Measurements from ENCODE around the gene RNF13.
A peak's percentile ranks its signal among the peaks of the same experiment; 100 is the strongest.

Gene RNF13

GRCh38 chr3:149812606-149813366 is at the start of gene RNF13:
RNF13 (plus strand) TSS chr3:149813215; CDS start chr3:149846027, 32,812 bp downstream.
- DNase-seq (ENCODE audit: low spot score) = peak; percentile 94

- DNase-seq (ENCODE audit: low spot score) = no peak
These were observed 49.3 kb upstream of the RNF13 start for GRCh38 chr3:149763565-149764195.

DNA sequence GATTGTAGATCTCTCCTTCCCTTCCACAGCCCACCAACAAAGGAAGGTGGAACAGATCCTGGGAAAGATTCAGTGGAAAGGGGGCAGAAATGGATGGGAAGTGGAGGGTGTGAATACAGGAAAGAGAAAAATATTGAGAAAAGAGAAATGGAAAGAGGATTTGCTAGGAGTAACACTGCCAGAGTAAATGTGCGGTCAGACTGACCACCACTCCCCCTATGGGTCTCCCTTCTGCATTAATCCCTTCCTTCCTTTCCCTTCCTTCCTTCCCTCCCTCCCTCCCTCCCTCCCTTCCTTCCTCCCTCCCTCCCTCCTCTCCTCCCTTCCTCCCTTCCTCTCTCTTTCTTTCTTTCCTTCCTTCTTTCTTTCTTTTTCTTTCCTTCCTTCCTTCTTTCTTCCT is 48.7 kb upstream of the RNF13 start:
- DNase-seq (ENCODE audit: low spot score) = no peak

DNA sequence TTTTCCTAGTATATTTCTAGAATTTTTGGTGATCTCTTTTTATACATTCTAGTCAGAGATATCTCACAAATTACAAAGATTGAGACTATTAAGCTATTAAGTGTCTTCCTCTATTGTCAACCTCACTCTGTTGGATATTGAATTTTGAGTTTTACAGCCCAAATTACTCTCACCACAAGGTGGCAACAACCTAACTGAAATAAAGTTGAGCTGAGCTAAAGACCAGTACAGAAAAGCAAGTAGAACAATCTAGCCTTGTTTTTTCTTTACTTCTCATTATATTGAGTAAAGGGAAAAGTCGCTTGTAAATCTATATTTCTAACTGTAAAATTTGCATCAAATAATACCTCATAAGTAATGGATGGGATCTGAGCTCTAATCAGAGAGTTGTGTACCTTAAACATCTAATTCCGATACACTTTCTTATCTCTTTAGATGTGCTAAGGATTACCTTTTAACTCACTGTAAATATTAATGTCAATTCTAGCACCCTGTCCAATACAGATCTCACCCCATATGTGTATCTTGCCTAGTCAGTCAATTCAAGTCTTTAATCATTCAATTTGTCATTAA is 47.2 kb upstream of the RNF13 start:
- DNase-seq (ENCODE audit: low spot score) = peak; percentile 52

DNA sequence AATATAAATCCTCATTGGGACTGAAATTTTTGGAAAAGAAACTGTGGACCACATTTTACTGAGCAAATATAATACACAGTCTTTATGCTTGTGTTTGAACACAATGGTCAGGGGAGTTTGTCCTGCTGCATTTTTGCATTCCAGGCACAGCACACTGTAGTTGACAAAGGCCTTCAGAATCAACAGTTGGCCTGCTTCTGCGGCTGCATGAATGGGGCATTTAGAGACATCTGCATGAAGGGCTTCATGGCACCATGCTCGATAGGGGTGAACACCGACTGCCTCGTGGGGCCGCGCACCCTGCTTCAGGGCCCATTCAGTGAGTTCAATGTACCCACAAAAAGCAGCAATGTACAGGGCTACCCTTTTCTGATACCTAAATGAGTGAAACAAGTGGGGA is 45.3 kb upstream of the RNF13 start:
- no peak for DNase-seq (ENCODE audit: low spot score)

GRCh38 chr3:149768704-149769103 is 44.3 kb upstream of the RNF13 start:
- DNase-seq (ENCODE audit: low spot score) = no peak

DNA sequence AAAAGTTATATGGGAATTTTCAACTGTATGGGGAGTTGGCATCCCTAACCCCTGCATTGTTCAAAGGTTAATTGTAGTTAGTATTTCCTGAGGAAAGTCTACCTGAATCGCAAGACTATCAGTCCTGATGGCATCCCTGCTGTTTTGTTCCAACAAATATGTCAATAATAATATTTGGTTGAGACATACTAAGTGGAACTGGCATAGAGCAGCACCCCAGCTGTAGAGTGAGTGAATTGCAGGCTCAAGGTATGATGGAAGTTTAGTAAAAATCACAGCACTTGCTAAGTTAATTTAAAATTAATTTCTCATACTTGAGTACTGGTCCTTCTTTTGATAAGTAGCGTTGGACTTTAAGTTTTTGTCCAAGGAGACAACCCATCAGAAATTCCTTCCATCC is 42.8 kb upstream of the RNF13 start:
- no peak for DNase-seq (ENCODE audit: low spot score)

- DNase-seq (ENCODE audit: low spot score) = peak; percentile 70
These were observed 41.3 kb upstream of the RNF13 start for GRCh38 chr3:149771652-149772271.

- no peak for DNase-seq (ENCODE audit: low spot score)
These were observed 40.2 kb upstream of the RNF13 start for GRCh38 chr3:149772861-149773260.

DNA sequence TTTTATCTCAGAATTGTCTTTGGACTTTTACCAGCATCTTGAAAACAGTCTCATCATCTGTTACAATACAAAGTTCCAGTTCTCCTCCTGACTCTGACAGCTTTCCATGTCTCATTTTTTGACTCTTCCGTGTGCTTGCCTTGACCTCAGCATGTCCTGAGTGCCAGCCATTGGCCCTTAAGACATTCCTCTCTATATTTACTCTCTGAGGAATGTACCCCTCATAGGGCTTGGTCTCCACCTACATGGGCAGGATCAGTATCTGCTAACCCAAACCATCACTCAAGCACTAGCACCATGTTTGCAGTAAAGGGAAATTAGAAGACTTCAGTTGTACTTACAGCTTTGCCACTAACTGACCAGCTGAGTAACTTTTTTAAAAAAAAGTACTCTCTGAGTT is 36.8 kb upstream of the RNF13 start:
- DNase-seq (ENCODE audit: low spot score) = no peak

- DNase-seq (ENCODE audit: low spot score) = no peak
These were observed 35.4 kb upstream of the RNF13 start for GRCh38 chr3:149777414-149778214.

DNA sequence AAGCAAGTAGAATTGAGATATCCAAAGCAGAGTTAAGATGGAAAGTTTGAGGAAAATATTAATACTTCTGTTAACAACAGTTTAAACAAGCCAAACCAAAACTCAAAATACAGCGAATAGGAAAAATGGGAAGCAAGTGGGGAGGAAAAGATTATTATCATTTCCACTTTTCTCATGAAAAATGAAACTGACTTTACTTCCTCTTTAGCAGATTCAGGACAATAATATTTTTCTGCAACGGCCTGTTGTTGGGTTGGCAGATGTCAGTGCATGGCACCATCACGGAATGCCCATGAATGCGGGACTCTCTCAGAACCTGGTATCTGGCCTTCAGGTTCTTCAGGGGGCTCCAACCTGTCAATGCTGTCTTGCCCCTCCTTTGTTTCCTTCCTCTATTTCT is 31.8 kb upstream of the RNF13 start:
- DNase-seq (ENCODE audit: low spot score) = no peak

DNA sequence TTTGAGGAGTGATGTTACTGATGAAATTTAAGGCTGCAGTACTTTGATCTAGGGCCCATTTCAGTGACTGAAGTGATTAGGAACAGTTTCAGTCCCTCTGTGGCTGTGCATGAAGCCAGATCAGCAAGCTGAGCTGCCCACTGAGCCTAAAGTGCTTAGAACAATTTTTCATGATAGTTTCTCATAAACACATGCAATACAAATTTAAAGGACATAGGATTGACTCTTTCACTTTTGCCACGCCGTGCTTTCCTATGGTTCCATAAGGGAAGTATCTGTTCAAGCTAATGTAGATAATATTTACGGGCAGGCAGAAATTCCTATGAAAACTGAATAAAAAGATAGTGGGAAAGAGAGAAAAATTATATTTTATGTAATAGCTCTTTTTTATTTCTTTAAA is 31.3 kb upstream of the RNF13 start:
- no peak for DNase-seq (ENCODE audit: low spot score)

DNA sequence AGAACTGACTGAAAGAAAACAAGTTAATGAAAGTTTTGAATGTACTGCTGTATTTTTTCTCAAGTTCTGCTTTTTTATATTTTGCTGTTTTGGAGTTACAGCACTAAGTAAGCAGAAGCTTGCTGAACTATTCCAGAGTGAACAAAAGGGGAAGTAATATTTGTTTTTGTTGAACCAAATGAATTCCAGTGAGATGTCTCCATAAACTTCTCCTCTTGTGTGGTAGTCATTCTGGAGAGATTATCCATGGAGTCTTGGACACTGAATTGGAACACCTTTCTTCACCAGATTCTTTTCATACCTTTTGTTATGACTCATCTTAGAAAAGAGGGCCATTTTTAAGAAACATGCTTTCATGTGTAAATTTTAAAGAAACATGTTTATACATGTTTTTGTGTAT is 29.4 kb upstream of the RNF13 start:
- peak; percentile 79 for DNase-seq (ENCODE audit: low spot score)

- peak; percentile 32 for DNase-seq (ENCODE audit: low spot score)
These were observed 28.8 kb upstream of the RNF13 start for GRCh38 chr3:149784064-149784704.

GRCh38 chr3:149790268-149790667 is 22.7 kb upstream of the RNF13 start:
- DNase-seq (ENCODE audit: low spot score) = peak; percentile 68

- DNase-seq (ENCODE audit: low spot score) = no peak
These were observed 22.3 kb upstream of the RNF13 start for GRCh38 chr3:149790698-149791097.

- DNase-seq (ENCODE audit: low spot score) = no peak
These were observed 20.4 kb upstream of the RNF13 start, which contains the start of gene ANKUB1 for GRCh38 chr3:149792452-149793270. ANKUB1 (minus strand) TSS chr3:149792554; CDS start chr3:149792366, 188 bp downstream.

- no peak for DNase-seq (ENCODE audit: low spot score)
These were observed 17.0 kb upstream of the RNF13 start for GRCh38 chr3:149796026-149796425.

GRCh38 chr3:149800693-149801092 is 12.3 kb upstream of the RNF13 start:
- DNase-seq (ENCODE audit: low spot score) = no peak

DNA sequence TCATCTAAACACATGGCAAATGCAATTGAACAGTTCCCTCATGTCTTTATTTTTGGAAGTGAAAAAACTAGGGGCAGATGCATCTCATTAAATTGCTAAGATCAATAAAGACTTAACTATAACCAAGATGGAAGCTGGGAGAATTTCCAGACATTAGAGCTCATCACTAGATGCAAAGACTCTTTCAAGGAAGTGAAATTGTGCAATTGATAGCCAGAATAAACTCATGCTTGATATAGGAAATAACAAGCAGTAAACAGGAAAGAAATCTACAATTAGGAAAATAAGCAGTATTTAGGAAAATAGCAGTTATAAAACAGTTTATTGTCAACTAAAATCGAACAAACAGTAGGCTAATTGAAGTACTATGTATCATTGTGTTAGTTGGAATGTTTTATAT is 11.8 kb upstream of the RNF13 start:
- DNase-seq (ENCODE audit: low spot score) = no peak
